ENCODE results near the gene MGAT3.

DNA sequence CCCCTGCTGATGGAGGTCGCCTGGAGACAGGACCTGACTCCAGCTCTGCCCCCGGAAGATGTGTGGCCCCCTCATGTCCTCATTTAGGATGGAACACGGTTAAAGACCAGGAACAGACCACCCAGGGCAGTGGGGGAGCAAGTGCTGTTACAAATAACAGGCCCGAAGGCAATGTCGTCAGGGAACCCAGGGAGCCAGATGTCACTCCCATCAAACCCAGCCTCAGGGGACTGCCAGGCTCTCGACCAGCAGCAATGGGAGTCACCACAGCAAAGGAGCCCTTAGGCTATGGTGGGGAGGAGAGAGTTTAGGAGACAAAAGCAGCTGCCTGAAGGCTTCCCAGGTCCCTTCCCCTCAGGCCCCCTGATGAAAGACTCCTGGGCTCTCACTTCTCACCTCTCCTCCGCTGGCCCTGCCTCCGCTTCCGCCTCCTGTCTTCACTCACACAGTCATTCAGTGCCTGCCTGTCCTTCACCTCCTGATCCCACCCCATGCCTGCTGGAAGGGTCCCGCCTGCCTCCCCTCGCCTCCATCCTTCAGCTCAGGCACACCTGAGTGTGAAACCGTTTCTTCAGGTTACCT is 71.4 kb downstream of the MGAT3 start:
- TF ChIP-seq POLR2A (IDR thresholded peaks at IDR 0.05) = no peak
- TF ChIP-seq EP300 (IDR thresholded peaks at IDR 0.05) = no peak
